Measurements from ENCODE around the gene GNAQ. TPM values are rescaled to one million over a fixed set of nuclear protein-coding genes. Genes with fewer than 3 reads are reported as not detected.
A peak's percentile ranks its signal among the peaks of the same experiment; 100 is the strongest.

GNAQ gene
- polyA plus RNA-seq, 2 of the 4 experiments (the other 2 are of a cell fraction), result 17.9 to 60.0 TPM

DNA sequence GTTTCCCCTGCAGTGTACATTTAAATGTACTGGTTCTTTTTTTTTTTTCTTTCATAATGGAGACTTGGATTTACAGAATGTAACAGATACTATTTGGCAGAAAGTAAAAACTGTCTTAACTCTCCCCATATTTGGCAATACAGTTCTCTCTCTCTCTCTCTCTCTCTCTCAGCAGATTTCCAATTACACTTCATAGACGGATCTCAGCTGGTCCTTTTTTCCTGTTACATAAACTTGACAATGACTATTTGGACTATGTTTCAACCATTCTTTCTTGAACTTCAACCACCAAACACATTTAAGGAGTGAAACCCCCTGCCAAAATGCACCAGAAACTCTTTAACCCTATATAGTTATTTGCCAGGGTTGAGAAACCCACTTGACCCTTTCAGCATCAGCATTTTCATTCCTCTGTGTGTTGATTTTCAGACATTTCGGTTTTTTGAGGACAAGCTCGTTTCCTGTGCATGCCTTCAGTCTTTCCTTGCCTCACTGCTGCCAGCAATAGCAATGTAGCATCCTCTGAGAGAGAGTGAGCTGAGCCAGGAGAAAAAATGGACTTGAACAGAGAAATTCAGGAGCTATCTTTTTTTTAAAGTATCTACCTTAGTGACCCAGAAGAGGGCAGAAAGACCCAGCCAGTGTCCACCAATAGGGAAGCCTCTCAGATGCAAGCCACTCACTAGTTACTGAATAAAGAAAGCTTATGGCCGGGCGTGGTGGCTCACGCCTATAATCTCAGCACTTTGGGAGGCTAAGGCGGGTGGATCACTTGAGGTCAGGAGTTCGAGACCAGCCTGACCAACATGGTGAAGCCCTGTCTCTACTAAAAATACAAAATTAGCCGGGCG lies 357.4 kb downstream of the GNAQ start (continued):
- TF ChIP-seq, protein P1, sequence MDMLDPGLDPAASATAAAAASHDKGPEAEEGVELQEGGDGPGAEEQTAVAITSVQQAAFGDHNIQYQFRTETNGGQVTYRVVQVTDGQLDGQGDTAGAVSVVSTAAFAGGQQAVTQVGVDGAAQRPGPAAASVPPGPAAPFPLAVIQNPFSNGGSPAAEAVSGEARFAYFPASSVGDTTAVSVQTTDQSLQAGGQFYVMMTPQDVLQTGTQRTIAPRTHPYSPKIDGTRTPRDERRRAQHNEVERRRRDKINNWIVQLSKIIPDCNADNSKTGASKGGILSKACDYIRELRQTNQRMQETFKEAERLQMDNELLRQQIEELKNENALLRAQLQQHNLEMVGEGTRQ (IDR thresholded peaks at IDR 0.05), result no peak
- TF ChIP-seq NR3C1 (IDR thresholded peaks at IDR 0.05), result no peak

DNA sequence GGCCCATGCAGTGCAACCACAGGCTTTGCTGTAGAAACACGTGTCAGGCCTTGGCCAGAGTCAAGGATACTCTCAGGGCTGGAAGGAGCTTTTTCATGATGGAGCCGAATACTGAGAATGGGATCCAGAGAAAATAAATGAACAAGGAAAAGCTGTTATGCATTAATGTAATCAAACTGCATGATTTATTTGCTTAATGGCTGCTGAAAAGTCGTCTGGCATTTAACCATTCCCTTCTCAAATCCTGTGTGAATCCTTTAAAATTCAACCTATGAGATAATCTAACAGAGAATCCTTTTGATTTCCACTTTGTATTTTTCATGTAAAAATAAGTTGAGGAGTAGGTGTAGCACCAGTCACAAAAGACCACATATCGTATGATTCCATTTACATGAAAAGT lies 359.4 kb downstream of the GNAQ start:
- no peak for TF ChIP-seq ZC3H11A (IDR thresholded peaks at IDR 0.05)
- no peak for TF ChIP-seq CHD2 (IDR thresholded peaks at IDR 0.05; ENCODE audit: low read length, partially characterized antibody)
- ChIA-PET CTCF (no interaction called here), POLR2A (no interaction called here)
- WGBS (ENCODE audit: missing lambda C conversion rate), result 46% methylated on average over 4 of the region's 4 CpGs
- no peak for DNase-seq (ENCODE audit: low read depth in 1 of 2, low spot score in 1 of 2)
- no peak for ATAC-seq
- no peak for FAIRE-seq
- Histone ChIP-seq H3K4me3 (no peak overlapping the region), H3K4me2 (no peak overlapping the region), H3K9me3 (no peaks in the 10 kb centered on the region), H3K27ac (no peak overlapping the region), H3K4me1 (peaks cover 2% of the 10 kb centered on the region; the same call in 1 of the 3 replicates)

DNA sequence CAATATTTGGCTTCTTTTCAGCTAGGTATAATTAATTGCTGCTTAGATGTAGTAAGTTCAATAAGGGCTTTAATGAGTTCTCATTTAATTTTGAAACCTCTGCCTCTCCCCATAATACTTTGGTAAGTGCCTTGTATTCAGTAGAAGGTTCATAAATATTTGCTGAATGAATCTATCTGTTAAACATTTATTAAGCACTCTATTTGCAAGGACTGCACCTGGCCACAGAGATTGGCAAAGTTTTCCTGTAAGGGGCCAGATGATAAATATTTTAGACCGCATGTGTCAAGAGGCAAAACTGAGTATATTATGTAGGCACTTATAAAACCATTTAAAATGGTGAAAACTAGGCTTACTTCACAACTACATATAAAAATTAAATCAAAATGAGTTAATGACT lies 364.5 kb downstream of the GNAQ start:
- 33% methylated on average over 1 of the region's 1 CpG for WGBS (ENCODE audit: missing lambda C conversion rate)
- DNase-seq (ENCODE audit: low read depth in 1 of 2, low spot score in 1 of 2) (no peak), ATAC-seq (no peak), FAIRE-seq (no peak)
- Histone ChIP-seq H3K4me3 (no peak overlapping the region), H3K27ac (no peak overlapping the region), H3K4me2 (peak overlapping the region; percentile 21; the same call in 1 of the 3 replicates), H3K4me1 (peaks cover 6% of the 10 kb centered on the region; the same call in 1 of the 3 replicates), H3K9me3 (no peaks in the 10 kb centered on the region)
- TF ChIP-seq, protein P2, sequence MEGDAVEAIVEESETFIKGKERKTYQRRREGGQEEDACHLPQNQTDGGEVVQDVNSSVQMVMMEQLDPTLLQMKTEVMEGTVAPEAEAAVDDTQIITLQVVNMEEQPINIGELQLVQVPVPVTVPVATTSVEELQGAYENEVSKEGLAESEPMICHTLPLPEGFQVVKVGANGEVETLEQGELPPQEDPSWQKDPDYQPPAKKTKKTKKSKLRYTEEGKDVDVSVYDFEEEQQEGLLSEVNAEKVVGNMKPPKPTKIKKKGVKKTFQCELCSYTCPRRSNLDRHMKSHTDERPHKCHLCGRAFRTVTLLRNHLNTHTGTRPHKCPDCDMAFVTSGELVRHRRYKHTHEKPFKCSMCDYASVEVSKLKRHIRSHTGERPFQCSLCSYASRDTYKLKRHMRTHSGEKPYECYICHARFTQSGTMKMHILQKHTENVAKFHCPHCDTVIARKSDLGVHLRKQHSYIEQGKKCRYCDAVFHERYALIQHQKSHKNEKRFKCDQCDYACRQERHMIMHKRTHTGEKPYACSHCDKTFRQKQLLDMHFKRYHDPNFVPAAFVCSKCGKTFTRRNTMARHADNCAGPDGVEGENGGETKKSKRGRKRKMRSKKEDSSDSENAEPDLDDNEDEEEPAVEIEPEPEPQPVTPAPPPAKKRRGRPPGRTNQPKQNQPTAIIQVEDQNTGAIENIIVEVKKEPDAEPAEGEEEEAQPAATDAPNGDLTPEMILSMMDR (IDR thresholded peaks at IDR 0.05), result no peak
- TF ChIP-seq, protein P3, sequence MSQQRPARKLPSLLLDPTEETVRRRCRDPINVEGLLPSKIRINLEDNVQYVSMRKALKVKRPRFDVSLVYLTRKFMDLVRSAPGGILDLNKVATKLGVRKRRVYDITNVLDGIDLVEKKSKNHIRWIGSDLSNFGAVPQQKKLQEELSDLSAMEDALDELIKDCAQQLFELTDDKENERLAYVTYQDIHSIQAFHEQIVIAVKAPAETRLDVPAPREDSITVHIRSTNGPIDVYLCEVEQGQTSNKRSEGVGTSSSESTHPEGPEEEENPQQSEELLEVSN (IDR thresholded peaks at IDR 0.05; ENCODE audit: borderline replicate concordance, low read depth), result no peak
- TF ChIP-seq, protein P1 (IDR thresholded peaks at IDR 0.05), result no peak
- TF ChIP-seq, protein P4, sequence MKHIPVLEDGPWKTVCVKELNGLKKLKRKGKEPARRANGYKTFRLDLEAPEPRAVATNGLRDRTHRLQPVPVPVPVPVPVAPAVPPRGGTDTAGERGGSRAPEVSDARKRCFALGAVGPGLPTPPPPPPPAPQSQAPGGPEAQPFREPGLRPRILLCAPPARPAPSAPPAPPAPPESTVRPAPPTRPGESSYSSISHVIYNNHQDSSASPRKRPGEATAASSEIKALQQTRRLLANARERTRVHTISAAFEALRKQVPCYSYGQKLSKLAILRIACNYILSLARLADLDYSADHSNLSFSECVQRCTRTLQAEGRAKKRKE (CRISPR knock-in tag; IDR thresholded peaks at IDR 0.05; ENCODE audit: low read depth), result no peak
- TF ChIP-seq SMC3 (IDR thresholded peaks at IDR 0.05) (no peak), HOXB5 (CRISPR knock-in tag; IDR thresholded peaks at IDR 0.05) (no peak), EHF (CRISPR knock-in tag; IDR thresholded peaks at IDR 0.05) (no peak), HOXA7 (CRISPR knock-in tag; IDR thresholded peaks at IDR 0.05) (no peak), NPAS2 (CRISPR knock-in tag; IDR thresholded peaks at IDR 0.05; ENCODE audit: borderline replicate concordance) (no peak)
- TF ChIP-seq, protein P5, sequence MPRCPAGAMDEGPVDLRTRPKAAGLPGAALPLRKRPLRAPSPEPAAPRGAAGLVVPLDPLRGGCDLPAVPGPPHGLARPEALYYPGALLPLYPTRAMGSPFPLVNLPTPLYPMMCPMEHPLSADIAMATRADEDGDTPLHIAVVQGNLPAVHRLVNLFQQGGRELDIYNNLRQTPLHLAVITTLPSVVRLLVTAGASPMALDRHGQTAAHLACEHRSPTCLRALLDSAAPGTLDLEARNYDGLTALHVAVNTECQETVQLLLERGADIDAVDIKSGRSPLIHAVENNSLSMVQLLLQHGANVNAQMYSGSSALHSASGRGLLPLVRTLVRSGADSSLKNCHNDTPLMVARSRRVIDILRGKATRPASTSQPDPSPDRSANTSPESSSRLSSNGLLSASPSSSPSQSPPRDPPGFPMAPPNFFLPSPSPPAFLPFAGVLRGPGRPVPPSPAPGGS (IDR thresholded peaks at IDR 0.05), result no peak
- ChIA-PET CTCF (no interaction called here), POLR2A (no interaction called here)

Other genes with a start within 250 kb of the GNAQ start
- gene CEP78, start 204.3 kb upstream of the GNAQ start, polyA plus RNA-seq (2011; rRNA removed), result 22.0 and 28.9 TPM in 2 replicates
- gene CEP78, start 204.3 kb upstream of the GNAQ start, polyA plus RNA-seq (2017; fragmentation: RNase III; extraction: RNeasy Plus Mini Kit Qiagen cat#74134 plus additional on column Dnase treatment), result 16.0 to 18.2 TPM (median 16.5 TPM) in 3 replicates